Right atrium auricular region (tissue), 2 donors: ENCODE data around the gene OR10A2. TPM values are rescaled to one million over a fixed set of nuclear protein-coding genes. Genes with fewer than 3 reads are reported as not detected.
"Not testable (repeated sequence)": the region's sequence is repeated elsewhere in the genome, so short reads cannot be mapped to it uniquely, and the experiment has no call there.

Experiments
- DNase-seq: peaks from one replicate; pipeline ENCODE4 v3.0.0-alpha.2; 2019; ENCODE audit warnings: low spot score
- H3K27ac ChIP-seq, 2 donors: fragments of 200-600 bp; sonication (generic); 1 replicate in 1 of 2; 2 replicates in 1 of 2; pipeline ENCODE4 v1.5.1; 2016 to 2019
- H3K27me3 ChIP-seq, 2 donors: fragments of 200-600 bp; sonication (generic); one replicate each; pipeline versions ENCODE4 v1.5.1 to v1.6.0; 2017 to 2019
- H3K36me3 ChIP-seq: fragments of 200-600 bp; sonication (generic); one replicate; pipeline ENCODE4 v1.5.1; 2016
- H3K4me1 ChIP-seq, 2 donors: fragments of 200-600 bp; sonication (generic); one replicate each; pipeline versions ENCODE4 v1.5.1 to v1.6.0; 2017 to 2019
- H3K4me3 ChIP-seq, 2 donors: fragments of 200-600 bp; sonication (generic); 1 replicate in 1 of 2; 2 replicates in 1 of 2; pipeline ENCODE4 v1.5.1; 2017 to 2019; ENCODE audit warnings: mild to moderate bottlenecking in 1 of 2, moderate library complexity in 1 of 2
- H3K9me3 ChIP-seq, 2 donors: fragments of 200-600 bp; sonication (generic); one replicate each; pipeline ENCODE4 v1.5.1; 2019
- total RNA-seq, 2 donors: library from RNA; depleted of rRNA; stranded (reverse); fragments of >200 nt; gene quantifications; one replicate each; pipeline ENCODE4 v1.1.0, GENCODE V29; 2016
- TF ChIP-seq, protein P1 (sequence below), 2 donors: fragments of 200-600 bp; sonication (generic); IDR thresholded peaks; one replicate each; pipeline ENCODE4 v1.5.1; 2019; ENCODE audit warnings: antibody characterized with exemption in 2 of 2

OR10A2 gene
- total RNA-seq, 2 donors from 2014 or later = not detected

DNA sequence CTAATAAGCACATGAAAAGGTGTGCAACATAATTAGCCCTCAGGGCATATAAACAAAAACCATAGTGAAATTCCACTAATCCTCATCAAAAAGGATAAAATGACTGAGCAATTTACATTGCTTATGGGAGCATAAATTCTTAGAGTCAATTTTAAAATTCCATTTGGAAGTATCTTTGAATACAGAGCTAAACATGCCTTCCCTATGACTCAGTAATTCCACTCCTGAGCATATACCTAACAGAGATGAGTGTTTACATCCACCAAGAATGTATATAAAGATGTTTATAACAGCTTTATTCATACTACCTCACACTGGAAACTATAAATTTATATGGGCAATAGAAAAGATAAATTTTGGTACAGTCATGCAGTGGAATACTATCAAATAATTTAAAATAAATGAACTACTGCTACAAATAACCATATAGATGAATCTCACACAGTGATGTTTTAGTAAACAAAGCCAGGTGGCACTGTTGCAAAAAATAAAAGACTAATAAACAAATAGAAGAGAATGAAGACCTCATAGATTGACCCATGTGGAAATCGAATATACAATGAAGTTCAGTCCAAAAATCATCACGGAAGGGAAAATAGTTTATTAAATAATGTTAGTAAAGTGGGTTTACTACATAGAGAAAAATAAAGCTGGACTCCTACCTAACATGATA is 37.6 kb downstream of the OR10A2 start:
- TF ChIP-seq, protein P1, sequence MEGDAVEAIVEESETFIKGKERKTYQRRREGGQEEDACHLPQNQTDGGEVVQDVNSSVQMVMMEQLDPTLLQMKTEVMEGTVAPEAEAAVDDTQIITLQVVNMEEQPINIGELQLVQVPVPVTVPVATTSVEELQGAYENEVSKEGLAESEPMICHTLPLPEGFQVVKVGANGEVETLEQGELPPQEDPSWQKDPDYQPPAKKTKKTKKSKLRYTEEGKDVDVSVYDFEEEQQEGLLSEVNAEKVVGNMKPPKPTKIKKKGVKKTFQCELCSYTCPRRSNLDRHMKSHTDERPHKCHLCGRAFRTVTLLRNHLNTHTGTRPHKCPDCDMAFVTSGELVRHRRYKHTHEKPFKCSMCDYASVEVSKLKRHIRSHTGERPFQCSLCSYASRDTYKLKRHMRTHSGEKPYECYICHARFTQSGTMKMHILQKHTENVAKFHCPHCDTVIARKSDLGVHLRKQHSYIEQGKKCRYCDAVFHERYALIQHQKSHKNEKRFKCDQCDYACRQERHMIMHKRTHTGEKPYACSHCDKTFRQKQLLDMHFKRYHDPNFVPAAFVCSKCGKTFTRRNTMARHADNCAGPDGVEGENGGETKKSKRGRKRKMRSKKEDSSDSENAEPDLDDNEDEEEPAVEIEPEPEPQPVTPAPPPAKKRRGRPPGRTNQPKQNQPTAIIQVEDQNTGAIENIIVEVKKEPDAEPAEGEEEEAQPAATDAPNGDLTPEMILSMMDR (IDR thresholded peaks at IDR 0.05) = no peak

DNA sequence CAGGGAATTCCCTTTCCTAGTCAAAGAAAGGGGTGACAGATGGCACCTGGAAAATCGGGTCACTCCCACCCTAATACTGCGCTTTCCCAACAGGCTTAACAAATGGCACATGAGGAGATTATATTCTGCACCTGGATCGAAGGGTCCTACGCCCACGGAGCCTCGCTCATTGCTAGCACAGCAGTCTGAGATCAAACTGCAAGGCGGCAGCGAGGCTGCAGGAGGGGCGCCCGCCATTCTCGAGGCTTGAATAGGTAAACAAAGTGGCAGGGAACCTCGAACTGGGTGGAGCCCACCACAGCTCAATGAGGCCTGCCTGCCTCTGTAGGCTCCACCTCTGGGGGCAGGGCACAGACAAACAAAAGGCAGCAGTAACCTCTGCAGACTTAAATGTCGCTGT is 41.9 kb downstream of the OR10A2 start:
- not testable (repeated sequence) for H3K4me1 ChIP-seq, H3K36me3 ChIP-seq, H3K9me3 ChIP-seq, H3K4me3 ChIP-seq, DNase-seq, H3K27ac ChIP-seq, H3K27me3 ChIP-seq

More for the DNA sequence above, 37.6 kb downstream of the OR10A2 start:
- Histone ChIP-seq H3K36me3 (no peaks in the 10 kb centered on the region), H3K4me3 (no peak overlapping the region), H3K27me3 (no peaks in the 10 kb centered on the region), H3K9me3 (no peaks in the 10 kb centered on the region), H3K27ac (no peak overlapping the region), H3K4me1 (no peaks in the 10 kb centered on the region)
- no peak for DNase-seq

DNA sequence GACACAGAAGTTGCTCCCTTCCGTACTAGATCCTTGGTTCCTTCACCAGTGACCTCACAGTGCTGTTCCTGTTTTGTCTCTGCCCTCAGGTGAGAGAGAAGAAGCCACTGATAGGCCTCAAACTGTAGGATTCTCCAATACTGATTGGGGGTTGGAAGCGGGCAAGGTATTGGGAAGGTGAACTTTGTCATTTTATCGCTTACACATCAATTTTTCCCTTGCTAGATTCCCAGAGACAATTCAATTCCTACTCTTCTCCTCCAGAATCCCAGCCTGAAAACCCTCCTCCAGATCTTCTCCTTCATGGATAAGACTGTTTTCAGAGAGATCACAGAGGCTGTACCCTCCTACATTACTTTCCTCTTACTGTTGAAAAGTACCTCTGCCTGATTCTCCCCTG is 48.5 kb downstream of the OR10A2 start:
- Histone ChIP-seq H3K4me1 (no peaks in the 10 kb centered on the region), H3K4me3 (no peak overlapping the region), H3K36me3 (no peaks in the 10 kb centered on the region), H3K27me3 (no peaks in the 10 kb centered on the region), H3K27ac (no peak overlapping the region), H3K9me3 (no peaks in the 10 kb centered on the region)
- TF ChIP-seq, protein P1 (IDR thresholded peaks at IDR 0.05) = no peak
- DNase-seq = no peak

DNA sequence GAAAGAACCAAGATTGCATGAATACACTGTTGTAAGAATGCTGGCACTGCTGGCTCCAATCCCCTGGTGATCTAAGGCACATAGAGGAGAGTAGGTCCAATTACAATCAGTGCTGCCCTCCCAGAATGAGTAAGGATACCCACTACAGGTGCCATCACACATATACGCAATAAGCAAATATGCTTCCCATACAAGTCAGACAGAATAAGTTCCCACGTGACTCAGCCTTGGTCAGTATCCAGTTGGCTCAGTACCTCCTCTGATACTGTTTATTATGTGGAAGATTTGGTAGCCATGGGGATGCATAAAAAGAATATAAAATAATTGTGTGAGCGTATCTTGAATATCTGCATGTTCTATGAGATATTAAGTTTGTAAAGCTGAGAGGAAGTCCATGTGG is 49.1 kb downstream of the OR10A2 start:
- DNase-seq = no peak
- H3K27me3 ChIP-seq = no peaks in the 10 kb centered on the region
- H3K9me3 ChIP-seq = no peaks in the 10 kb centered on the region
- TF ChIP-seq, protein P1 (IDR thresholded peaks at IDR 0.05) = no peak
- H3K36me3 ChIP-seq = no peaks in the 10 kb centered on the region
- no peak overlapping the region for H3K27ac ChIP-seq
- no peak overlapping the region for H3K4me3 ChIP-seq
- H3K4me1 ChIP-seq = no peaks in the 10 kb centered on the region

DNA sequence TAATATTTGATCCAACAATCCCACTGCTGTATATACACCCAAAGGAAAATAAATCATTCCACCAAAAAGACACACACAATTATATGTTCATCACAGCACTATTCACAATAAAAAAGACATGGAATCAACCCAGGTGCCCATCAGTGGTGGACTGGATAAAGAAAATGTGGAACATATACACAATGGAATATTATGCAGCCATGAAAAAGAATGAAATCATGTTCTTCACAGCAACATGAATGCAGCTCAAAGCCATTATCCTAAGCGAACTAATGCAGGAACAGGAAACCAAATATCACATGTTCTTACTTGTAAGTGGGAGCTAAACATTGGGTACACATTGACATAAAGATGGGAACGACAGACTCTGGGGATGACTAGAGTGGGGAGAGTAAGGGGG is 56.8 kb downstream of the OR10A2 start:
- H3K4me3 ChIP-seq = no peak overlapping the region
- no peak overlapping the region for H3K27ac ChIP-seq
- TF ChIP-seq, protein P1 (IDR thresholded peaks at IDR 0.05) = no peak
- H3K36me3 ChIP-seq = no peaks in the 10 kb centered on the region
- no peaks in the 10 kb centered on the region for H3K9me3 ChIP-seq
- no peak for DNase-seq
- H3K4me1 ChIP-seq = no peaks in the 10 kb centered on the region
- H3K27me3 ChIP-seq = peaks cover 0 to 3% of the 10 kb centered on the region in 2 donors

DNA sequence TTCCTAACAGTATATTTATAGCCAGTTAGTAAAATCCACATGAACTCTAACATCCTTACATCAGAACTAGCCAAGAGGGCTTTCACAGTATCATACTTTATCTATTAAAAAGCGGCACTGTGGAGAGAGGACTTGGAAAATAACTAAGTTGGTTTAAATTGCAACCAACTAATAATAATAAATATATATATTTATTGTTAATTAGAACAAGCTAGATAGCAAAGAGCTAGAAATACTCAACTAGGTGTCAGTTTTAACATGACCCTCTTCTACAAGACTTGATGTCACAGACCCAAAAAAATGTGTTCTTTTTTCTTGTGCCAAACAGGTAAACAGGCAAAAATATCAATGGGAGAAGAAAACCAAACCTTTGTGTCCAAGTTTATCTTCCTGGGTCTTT is 57.8 kb downstream of the OR10A2 start, which contains the start of gene OR2D3:
Gene OR2D3, plus strand, starts transcription at position 301 of the 400 bp plus-strand sequence. Its CDS starts 0 bp downstream, at position 301.
- Histone ChIP-seq H3K36me3 (no peaks in the 10 kb centered on the region), H3K4me1 (no peaks in the 10 kb centered on the region), H3K9me3 (no peaks in the 10 kb centered on the region), H3K4me3 (no peak within 1 kb of the TSS), H3K27me3 (peaks cover 0 to 3% of the 10 kb centered on the region in 2 donors), H3K27ac (no peak within 1 kb of the TSS)
- no peak for DNase-seq
- TF ChIP-seq, protein P1 (IDR thresholded peaks at IDR 0.05) = no peak

Other genes starting within 250 kb of the OR10A2 start
- 10 to 100 TPM; 48.8 to 83.1 TPM for gene TPP1, start 243.6 kb upstream of the OR10A2 start, total RNA-seq
- gene DCHS1, start 207.2 kb upstream of the OR10A2 start, total RNA-seq = 10 to 100 TPM in 1 of 2 donors, 1 to 10 TPM in 1; 9.3 to 23.0 TPM
- 10 to 100 TPM; 30.8 to 97.8 TPM for gene MRPL17, start 179.7 kb upstream of the OR10A2 start, total RNA-seq
- not detected for gene OR2AG2, start 91.1 kb upstream of the OR10A2 start, total RNA-seq
- not detected for gene OR2AG1, start 80.0 kb upstream of the OR10A2 start, total RNA-seq
- not detected for gene OR6A2, start 63.4 kb upstream of the OR10A2 start, total RNA-seq
- gene OR10A5, start 17.4 kb upstream of the OR10A2 start, total RNA-seq = not detected
- gene OR10A4, start 13.6 kb downstream of the OR10A2 start, total RNA-seq = not detected
- not detected for gene OR2D2, start 29.4 kb downstream of the OR10A2 start, total RNA-seq
- not detected for gene OR2D3, start 57.9 kb downstream of the OR10A2 start, total RNA-seq
- gene ZNF215, start 63.4 kb downstream of the OR10A2 start, total RNA-seq = 1 to 10 TPM in 1 of 2 donors, under 1 TPM in 1; 0.63 to 1.5 TPM
- 1 to 10 TPM in 1 of 2 donors, under 1 TPM in 1; 0.74 to 1.3 TPM for gene ZNF214, start 157.3 kb downstream of the OR10A2 start, total RNA-seq
- gene NLRP14, start 157.4 kb downstream of the OR10A2 start, total RNA-seq = not detected
- not detected for gene RBMXL2, start 225.9 kb downstream of the OR10A2 start, total RNA-seq